Measurements from ENCODE around the gene ASB17. TPM values are rescaled to one million over a fixed set of nuclear protein-coding genes. Genes with fewer than 3 reads are reported as not detected.
A peak's percentile ranks its signal among the peaks of the same experiment; 100 is the strongest.
"Not testable (repeated sequence)": the region's sequence is repeated elsewhere in the genome, so short reads cannot be mapped to it uniquely, and the experiment has no call there.

ASB17 gene
- total RNA-seq, 1 donor from 2014 or later: not detected

- peaks cover 5% of the 10 kb centered on the region for H3K4me1 Mint-ChIP-seq (ENCODE audit: unreplicated experiment)
- H3K36me3 Mint-ChIP-seq (ENCODE audit: low read depth, unreplicated experiment): no peaks in the 10 kb centered on the region
- no peak for TF ChIP-seq CTCF (IDR thresholded peaks at IDR 0.05; ENCODE audit: unreplicated experiment)
- no peak overlapping the region for H3K27ac Mint-ChIP-seq (ENCODE audit: unreplicated experiment)
- no peak overlapping the region for H3K4me3 Mint-ChIP-seq (ENCODE audit: unreplicated experiment)
- no peaks in the 10 kb centered on the region for H3K9me3 Mint-ChIP-seq (ENCODE audit: unreplicated experiment)
- no peaks in the 10 kb centered on the region for H3K27me3 Mint-ChIP-seq (ENCODE audit: unreplicated experiment)
- no peak for DNase-seq (ENCODE audit: low spot score)
Observed at GRCh38 chr1:75952016-75952415, 19.8 kb upstream of the ASB17 start.

- DNase-seq (ENCODE audit: low spot score): no peak
- TF ChIP-seq CTCF (IDR thresholded peaks at IDR 0.05; ENCODE audit: unreplicated experiment): no peak
- no peaks in the 10 kb centered on the region for H3K27me3 Mint-ChIP-seq (ENCODE audit: unreplicated experiment)
- peaks cover 5% of the 10 kb centered on the region for H3K4me1 Mint-ChIP-seq (ENCODE audit: unreplicated experiment)
- no peak overlapping the region for H3K4me3 Mint-ChIP-seq (ENCODE audit: unreplicated experiment)
- no peak overlapping the region for H3K27ac Mint-ChIP-seq (ENCODE audit: unreplicated experiment)
- H3K9me3 Mint-ChIP-seq (ENCODE audit: unreplicated experiment): no peaks in the 10 kb centered on the region
- H3K36me3 Mint-ChIP-seq (ENCODE audit: low read depth, unreplicated experiment): no peaks in the 10 kb centered on the region
Observed at GRCh38 chr1:75950176-75950575, 18.0 kb upstream of the ASB17 start.

- H3K27ac Mint-ChIP-seq (ENCODE audit: unreplicated experiment): peak overlapping the region; percentile 96
- DNase-seq (ENCODE audit: low spot score): peak; percentile 11
- not testable (repeated sequence) for H3K9me3 Mint-ChIP-seq (ENCODE audit: unreplicated experiment)
Observed at GRCh38 chr1:75943037-75943436, 10.8 kb upstream of the ASB17 start.

GRCh38 chr1:75937034-75937433, 4.8 kb upstream of the ASB17 start:
- Mint-ChIP-seq H3K4me3 (ENCODE audit: unreplicated experiment) (no peak overlapping the region), H3K9me3 (ENCODE audit: unreplicated experiment) (no peaks in the 10 kb centered on the region), H3K36me3 (ENCODE audit: low read depth, unreplicated experiment) (no peaks in the 10 kb centered on the region), H3K4me1 (ENCODE audit: unreplicated experiment) (no peaks in the 10 kb centered on the region), H3K27ac (ENCODE audit: unreplicated experiment) (no peak overlapping the region), H3K27me3 (ENCODE audit: unreplicated experiment) (no peaks in the 10 kb centered on the region)
- DNase-seq (ENCODE audit: low spot score): no peak
- TF ChIP-seq CTCF (IDR thresholded peaks at IDR 0.05; ENCODE audit: unreplicated experiment): no peak

More at GRCh38 chr1:75943037-75943436, 10.8 kb upstream of the ASB17 start:
- not testable (repeated sequence) for H3K36me3 Mint-ChIP-seq (ENCODE audit: low read depth, unreplicated experiment); H3K4me1 Mint-ChIP-seq (ENCODE audit: unreplicated experiment); H3K27me3 Mint-ChIP-seq (ENCODE audit: unreplicated experiment); H3K4me3 Mint-ChIP-seq (ENCODE audit: unreplicated experiment)

GRCh38 chr1:75922698-75923097, 9.5 kb downstream of the ASB17 start:
- DNase-seq (ENCODE audit: low spot score): no peak
- no peak overlapping the region for H3K27ac Mint-ChIP-seq (ENCODE audit: unreplicated experiment)
- no peaks in the 10 kb centered on the region for H3K27me3 Mint-ChIP-seq (ENCODE audit: unreplicated experiment)
- H3K36me3 Mint-ChIP-seq (ENCODE audit: low read depth, unreplicated experiment): no peaks in the 10 kb centered on the region
- no peak overlapping the region for H3K4me3 Mint-ChIP-seq (ENCODE audit: unreplicated experiment)
- H3K4me1 Mint-ChIP-seq (ENCODE audit: unreplicated experiment): no peaks in the 10 kb centered on the region
- H3K9me3 Mint-ChIP-seq (ENCODE audit: unreplicated experiment): no peaks in the 10 kb centered on the region
- no peak for TF ChIP-seq CTCF (IDR thresholded peaks at IDR 0.05; ENCODE audit: unreplicated experiment)

GRCh38 chr1:75916834-75917233, 15.4 kb downstream of the ASB17 start:
- DNase-seq (ENCODE audit: low spot score): no peak
- H3K27ac Mint-ChIP-seq (ENCODE audit: unreplicated experiment): no peak overlapping the region
- TF ChIP-seq CTCF (IDR thresholded peaks at IDR 0.05; ENCODE audit: unreplicated experiment): no peak
- no peaks in the 10 kb centered on the region for H3K9me3 Mint-ChIP-seq (ENCODE audit: unreplicated experiment)
- H3K27me3 Mint-ChIP-seq (ENCODE audit: unreplicated experiment): no peaks in the 10 kb centered on the region
- no peaks in the 10 kb centered on the region for H3K36me3 Mint-ChIP-seq (ENCODE audit: low read depth, unreplicated experiment)
- H3K4me1 Mint-ChIP-seq (ENCODE audit: unreplicated experiment): no peaks in the 10 kb centered on the region
- H3K4me3 Mint-ChIP-seq (ENCODE audit: unreplicated experiment): no peak overlapping the region
